Measurements from ENCODE around the gene CCDC117. TPM values are rescaled to one million over a fixed set of nuclear protein-coding genes. Genes with fewer than 3 reads are reported as not detected.

Gene CCDC117
- total RNA-seq, 2 experiments from 2014 or later = 27.8 to 28.0 TPM

DNA sequence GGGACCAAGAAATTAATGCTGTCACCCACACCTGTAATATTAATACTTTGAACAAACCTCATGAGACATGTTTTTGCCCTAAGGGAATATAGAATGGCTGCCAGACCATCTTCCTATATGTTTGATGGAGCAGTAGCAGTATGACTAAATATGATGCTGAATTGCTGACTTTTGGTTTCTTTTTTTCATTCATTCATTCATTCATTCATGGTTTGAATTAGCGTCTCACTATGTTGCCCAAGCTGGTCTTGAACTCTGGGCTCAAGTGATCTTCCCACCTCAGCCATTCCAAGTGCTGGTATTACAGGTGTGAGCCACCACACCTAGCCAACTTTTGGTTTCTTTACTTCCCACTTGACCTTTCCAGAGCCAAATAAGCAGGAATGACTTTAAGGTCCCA lies 7.8 kb downstream of the CCDC117 start:
- H3K27me3 Mint-ChIP-seq = no peaks in the 10 kb centered on the region
- H3K36me3 Mint-ChIP-seq = peaks cover 30% of the 10 kb centered on the region
- peaks cover 18% of the 10 kb centered on the region for H3K4me1 Mint-ChIP-seq
- no peak overlapping the region for H3K4me3 Mint-ChIP-seq
- DNase-seq (no peak), ATAC-seq (ENCODE audit: low read depth) (no peak)
- POLR2A ChIA-PET = interaction anchor here (0.6 to 1.2 kb wide), 2 partner anchors 20 to 31 kb away, joined by 3 to 4 read pairs; partner anchors contain the start of gene XBP1
- H3K9me3 Mint-ChIP-seq = no peaks in the 10 kb centered on the region
- H3K27ac Mint-ChIP-seq = no peak overlapping the region

DNA sequence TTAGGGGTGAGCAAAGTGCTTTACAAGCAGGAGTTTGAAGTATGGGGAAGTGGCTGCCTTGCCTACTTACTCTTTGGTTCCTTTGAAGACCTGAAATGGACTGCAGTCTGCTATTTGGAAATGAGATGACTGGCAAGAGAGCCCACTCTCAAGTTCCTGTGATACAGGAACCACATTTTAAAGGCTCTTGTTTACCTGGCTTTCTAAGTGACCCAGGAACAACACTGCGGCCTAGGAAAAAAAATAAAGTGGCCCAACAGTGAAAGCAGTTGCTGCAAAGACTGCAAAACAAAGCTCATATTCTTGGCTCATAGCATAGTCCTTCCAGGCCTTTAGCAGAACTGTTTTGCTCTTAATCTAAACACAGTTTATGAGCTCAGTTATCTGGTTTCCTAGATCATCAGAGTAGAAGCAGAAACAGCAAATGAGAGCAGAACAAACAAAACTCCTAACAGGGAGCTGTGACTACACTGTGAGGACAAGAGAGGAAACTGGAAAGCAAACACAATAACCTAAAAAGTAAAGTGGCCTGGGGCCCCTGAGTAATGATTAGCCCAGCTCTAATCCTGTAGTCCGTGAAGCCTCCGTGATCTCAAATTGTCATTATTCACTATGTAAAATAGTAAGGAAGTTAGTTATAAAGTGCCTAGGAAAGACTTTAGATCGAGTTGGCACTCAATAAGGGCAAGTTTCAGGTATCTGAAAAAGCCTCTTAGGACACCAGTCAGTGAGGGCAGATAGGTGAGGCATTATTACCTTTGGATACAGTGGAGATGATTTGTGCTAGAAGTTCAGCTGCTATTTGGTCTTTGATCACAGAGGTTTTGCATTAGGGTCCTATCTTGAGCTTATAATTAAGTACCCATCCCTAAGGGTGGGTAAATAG lies 11.5 kb downstream of the CCDC117 start:
- peaks cover 14% of the 10 kb centered on the region for H3K4me1 Mint-ChIP-seq
- peaks cover 33% of the 10 kb centered on the region for H3K36me3 Mint-ChIP-seq
- no peak for ATAC-seq (ENCODE audit: low read depth)
- H3K27ac Mint-ChIP-seq = no peak overlapping the region
- H3K27me3 Mint-ChIP-seq = no peaks in the 10 kb centered on the region
- POLR2A ChIA-PET = interaction anchor here (1.0 kb wide), 1 partner anchor 10 kb away, joined by 3 read pairs; no protein-coding TSS in a partner anchor
- H3K9me3 Mint-ChIP-seq = no peaks in the 10 kb centered on the region
- H3K4me3 Mint-ChIP-seq = no peak overlapping the region
- DNase-seq = no peak

DNA sequence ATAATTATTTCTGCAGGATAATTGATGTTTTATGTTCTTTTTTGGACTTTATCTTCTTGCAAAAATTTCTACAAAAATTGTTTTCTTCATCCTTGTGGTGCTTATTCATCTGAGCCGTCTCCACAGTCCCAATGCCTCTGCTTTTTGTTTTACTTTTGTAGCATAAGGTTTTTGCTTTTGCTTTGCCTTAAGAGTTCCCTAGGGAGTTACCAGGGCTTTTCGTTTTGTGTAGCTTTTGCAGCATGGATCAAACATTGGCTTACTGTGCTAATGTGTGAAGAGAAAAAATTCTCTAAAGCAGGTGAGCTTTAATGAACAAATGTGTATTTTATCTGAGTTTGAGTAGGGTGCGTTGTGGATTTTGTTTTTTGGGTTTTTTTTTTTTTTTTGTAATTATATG lies 16.1 kb downstream of the CCDC117 start:
- peaks cover 31% of the 10 kb centered on the region for H3K36me3 Mint-ChIP-seq
- H3K4me3 Mint-ChIP-seq = no peak overlapping the region
- peaks cover 35% of the 10 kb centered on the region for H3K4me1 Mint-ChIP-seq
- H3K27ac Mint-ChIP-seq = no peak overlapping the region
- H3K9me3 Mint-ChIP-seq = no peaks in the 10 kb centered on the region
- no peak for ATAC-seq (ENCODE audit: low read depth)
- POLR2A ChIA-PET = interaction anchor here (0.7 to 2.9 kb wide), 3 partner anchors 12 to 44 kb away, joined by 3 to 13 read pairs (median 4); partner anchors contain the start of gene XBP1
- no peaks in the 10 kb centered on the region for H3K27me3 Mint-ChIP-seq
- DNase-seq = no peak

DNA sequence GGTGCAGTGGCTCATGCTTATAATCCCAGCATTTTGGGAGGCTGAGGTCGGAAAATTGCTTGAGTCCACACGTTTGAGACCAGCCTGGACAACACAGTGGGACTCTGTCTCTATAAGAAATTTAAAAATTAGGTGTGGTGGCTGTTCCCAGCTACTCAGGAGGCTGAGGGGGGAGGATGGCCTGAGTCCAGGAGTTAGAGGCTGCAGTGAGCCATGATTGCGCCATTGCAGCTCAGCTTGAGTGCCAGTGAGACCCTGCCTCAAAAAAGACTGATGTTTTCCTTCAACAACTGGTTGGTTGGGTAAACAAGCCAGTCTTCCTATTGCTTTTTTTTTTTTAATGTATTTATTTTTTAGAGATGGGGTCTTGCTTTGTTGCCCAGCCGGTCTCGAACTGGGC lies 18.6 kb downstream of the CCDC117 start:
- Mint-ChIP-seq H3K9me3 (no peaks in the 10 kb centered on the region), H3K4me3 (no peak overlapping the region), H3K36me3 (peaks cover 46% of the 10 kb centered on the region), H3K27me3 (no peaks in the 10 kb centered on the region), H3K27ac (peak overlapping the region; percentile 21), H3K4me1 (peaks cover 58% of the 10 kb centered on the region)
- ATAC-seq (ENCODE audit: low read depth) = no peak
- POLR2A ChIA-PET = interaction anchor here (0.7 to 3.5 kb wide), 5 partner anchors 9 to 240 kb away, joined by 3 to 18 read pairs (median 4); partner anchors contain the start of gene XBP1
- DNase-seq = no peak

DNA sequence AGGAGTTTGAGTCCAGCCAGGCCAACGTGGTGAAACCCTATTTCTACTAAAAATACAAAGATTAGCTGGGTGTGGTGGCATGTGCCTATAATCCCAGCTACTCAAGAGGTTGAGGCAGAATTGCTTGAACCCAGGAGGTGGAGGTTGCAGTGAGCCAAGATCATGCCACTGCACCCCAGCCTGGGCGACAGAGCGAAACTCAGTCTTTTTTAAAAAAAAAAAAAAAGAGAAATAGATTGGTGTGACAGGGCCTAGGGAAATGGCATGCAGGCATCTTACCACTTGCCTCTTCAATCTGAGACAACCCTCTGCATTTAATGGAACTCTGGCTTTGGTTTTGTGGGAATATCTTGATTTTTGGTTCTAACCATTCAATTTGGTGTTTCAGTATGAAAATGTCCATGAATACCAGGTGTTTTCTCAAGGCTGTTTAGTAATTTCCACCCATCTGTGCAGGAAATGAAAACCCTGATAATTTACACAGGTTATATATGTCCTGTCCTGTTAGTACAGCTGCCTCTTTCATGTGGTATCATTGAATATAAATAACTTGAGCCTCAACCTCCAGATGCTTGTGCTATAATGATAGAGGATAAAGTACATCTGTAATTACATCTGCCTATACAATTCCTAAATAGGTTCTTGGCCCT lies 19.5 kb downstream of the CCDC117 start:
- Mint-ChIP-seq H3K27ac (peak overlapping the region; percentile 80), H3K27me3 (no peaks in the 10 kb centered on the region), H3K36me3 (peaks cover 51% of the 10 kb centered on the region), H3K4me1 (peaks cover 66% of the 10 kb centered on the region), H3K4me3 (peak overlapping the region; percentile 52), H3K9me3 (no peaks in the 10 kb centered on the region)
- POLR2A ChIA-PET = interaction anchor here (0.7 to 4.0 kb wide), 5 partner anchors 8 to 92 kb away, joined by 3 to 18 read pairs (median 4); partner anchors contain the start of gene XBP1
- peak; percentile 57 for ATAC-seq (ENCODE audit: low read depth)
- DNase-seq = no peak

DNA sequence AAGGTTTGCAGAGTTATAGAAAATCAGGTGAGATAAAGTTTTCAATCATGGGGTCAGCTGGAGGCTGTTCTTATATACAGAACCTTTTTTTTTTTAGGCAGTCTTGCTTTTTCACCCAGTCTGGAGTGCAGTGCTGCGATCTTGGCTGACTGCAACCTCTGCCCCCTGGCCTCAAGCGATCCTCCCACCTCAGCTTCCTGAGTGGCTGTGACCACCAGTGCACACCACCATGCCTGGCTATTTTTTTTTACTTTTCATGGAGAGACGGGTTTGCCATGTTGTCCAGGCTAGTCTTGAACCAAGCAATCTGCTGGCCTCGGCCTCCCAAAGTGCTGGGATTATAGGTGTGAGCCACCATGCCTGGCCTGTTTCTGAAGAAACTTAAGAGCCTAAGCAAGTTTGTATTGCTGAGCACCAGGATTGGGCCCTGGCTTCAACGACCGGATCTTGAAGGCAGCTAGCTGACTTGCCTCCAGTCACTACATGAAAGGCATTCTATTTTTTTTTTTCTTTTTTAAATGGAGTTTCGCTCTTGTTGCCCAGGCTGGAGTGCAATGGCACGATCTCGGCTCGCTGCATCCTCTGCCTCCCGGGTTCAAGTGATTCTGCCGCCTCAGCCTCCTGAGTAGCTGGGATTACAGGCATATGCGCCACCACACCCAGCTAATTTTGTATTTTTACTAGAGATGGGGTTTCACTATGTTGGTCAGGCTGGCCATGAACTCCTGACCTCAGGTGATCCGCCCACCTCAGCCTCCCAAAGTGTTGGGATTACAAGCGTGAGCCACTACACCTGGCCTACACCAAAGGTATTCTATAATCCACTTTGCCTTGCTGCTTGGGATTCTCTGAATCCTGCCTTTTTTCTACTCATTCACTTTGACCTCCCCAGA lies 20.2 kb downstream of the CCDC117 start:
- DNase-seq = no peak
- Mint-ChIP-seq H3K27me3 (no peaks in the 10 kb centered on the region), H3K36me3 (peaks cover 52% of the 10 kb centered on the region), H3K27ac (peak overlapping the region; percentile 80), H3K9me3 (no peaks in the 10 kb centered on the region), H3K4me3 (peak overlapping the region; percentile 52), H3K4me1 (peaks cover 69% of the 10 kb centered on the region)
- peak; percentile 48 for ATAC-seq (ENCODE audit: low read depth)
- POLR2A ChIA-PET = interaction anchor here (0.7 to 4.0 kb wide), 4 partner anchors 7 to 91 kb away, joined by 3 to 18 read pairs (median 10); partner anchors contain the start of gene XBP1

DNA sequence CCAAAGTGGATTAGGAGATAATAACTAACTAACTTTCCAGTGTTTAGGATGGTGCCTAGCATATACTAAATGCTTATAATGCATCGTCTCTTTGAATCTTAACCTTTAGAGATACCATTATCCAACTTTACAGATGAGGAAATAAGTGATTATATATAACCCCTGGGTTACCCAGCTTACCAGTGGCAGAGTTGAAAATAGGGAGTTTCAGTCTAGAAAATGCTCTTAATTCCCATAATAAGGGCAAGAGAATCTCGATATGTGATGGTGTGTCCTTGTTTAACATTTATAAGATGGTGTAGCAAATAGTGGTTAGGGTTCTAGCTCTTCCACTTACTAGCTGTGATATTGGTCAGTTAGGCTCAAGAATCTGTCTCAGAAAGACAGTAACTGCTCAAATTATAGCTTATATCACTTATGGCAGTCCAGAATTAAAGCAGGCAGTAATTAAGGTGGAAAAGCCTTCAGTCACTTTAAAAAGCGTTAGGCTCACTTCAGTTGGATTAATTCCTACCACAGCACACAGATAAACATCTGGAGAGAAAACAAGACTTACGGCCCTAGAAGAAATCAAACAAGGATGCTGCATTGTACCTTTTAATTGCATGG lies 21.6 kb downstream of the CCDC117 start:
- H3K4me3 Mint-ChIP-seq = peak overlapping the region; percentile 33
- DNase-seq (no peak), ATAC-seq (ENCODE audit: low read depth) (no peak)
- peaks cover 72% of the 10 kb centered on the region for H3K4me1 Mint-ChIP-seq
- POLR2A ChIA-PET = interaction anchor here (1.0 to 4.0 kb wide), 4 partner anchors 18 to 50 kb away, joined by 3 to 18 read pairs (median 7); no protein-coding TSS in a partner anchor
- peak overlapping the region; percentile 17 for H3K27ac Mint-ChIP-seq
- no peaks in the 10 kb centered on the region for H3K9me3 Mint-ChIP-seq
- peaks cover 56% of the 10 kb centered on the region for H3K36me3 Mint-ChIP-seq
- H3K27me3 Mint-ChIP-seq = no peaks in the 10 kb centered on the region

DNA sequence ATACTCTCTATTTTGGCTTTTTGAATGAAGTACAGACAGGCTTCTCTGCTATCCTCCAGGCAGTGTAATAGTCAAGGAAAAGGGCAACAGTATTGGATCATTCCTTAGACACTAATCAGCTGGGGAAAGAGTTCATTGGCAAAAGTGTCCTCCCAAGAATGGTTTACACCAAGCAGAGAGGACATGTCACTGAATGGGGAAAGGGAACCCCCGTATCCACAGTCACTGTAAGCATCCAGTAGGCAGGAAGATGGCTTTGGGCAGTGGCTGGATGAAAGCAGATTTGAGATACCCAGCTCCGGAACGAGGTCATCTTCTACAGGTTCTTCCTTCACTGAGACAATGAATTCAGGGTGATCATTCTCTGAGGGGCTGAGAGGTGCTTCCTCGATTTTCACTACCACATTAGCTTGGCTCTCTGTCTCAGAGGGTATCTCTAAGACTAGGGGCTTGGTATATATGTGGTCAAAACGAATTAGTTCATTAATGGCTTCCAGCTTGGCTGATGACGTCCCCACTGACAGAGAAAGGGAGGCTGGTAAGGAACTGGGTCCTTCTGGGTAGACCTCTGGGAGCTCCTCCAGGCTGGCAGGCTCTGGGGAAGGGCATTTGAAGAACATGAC lies 22.7 kb downstream of the CCDC117 start:
- ATAC-seq (ENCODE audit: low read depth) (no peak), DNase-seq (no peak)
- no peaks in the 10 kb centered on the region for H3K27me3 Mint-ChIP-seq
- peaks cover 70% of the 10 kb centered on the region for H3K4me1 Mint-ChIP-seq
- POLR2A ChIA-PET = interaction anchor here (1.0 to 4.0 kb wide), 5 partner anchors 15 to 51 kb away, joined by 3 to 18 read pairs (median 3); no protein-coding TSS in a partner anchor
- no peaks in the 10 kb centered on the region for H3K9me3 Mint-ChIP-seq
- H3K4me3 Mint-ChIP-seq = peak overlapping the region; percentile 13
- H3K36me3 Mint-ChIP-seq = peaks cover 62% of the 10 kb centered on the region
- peak overlapping the region; percentile 30 for H3K27ac Mint-ChIP-seq

DNA sequence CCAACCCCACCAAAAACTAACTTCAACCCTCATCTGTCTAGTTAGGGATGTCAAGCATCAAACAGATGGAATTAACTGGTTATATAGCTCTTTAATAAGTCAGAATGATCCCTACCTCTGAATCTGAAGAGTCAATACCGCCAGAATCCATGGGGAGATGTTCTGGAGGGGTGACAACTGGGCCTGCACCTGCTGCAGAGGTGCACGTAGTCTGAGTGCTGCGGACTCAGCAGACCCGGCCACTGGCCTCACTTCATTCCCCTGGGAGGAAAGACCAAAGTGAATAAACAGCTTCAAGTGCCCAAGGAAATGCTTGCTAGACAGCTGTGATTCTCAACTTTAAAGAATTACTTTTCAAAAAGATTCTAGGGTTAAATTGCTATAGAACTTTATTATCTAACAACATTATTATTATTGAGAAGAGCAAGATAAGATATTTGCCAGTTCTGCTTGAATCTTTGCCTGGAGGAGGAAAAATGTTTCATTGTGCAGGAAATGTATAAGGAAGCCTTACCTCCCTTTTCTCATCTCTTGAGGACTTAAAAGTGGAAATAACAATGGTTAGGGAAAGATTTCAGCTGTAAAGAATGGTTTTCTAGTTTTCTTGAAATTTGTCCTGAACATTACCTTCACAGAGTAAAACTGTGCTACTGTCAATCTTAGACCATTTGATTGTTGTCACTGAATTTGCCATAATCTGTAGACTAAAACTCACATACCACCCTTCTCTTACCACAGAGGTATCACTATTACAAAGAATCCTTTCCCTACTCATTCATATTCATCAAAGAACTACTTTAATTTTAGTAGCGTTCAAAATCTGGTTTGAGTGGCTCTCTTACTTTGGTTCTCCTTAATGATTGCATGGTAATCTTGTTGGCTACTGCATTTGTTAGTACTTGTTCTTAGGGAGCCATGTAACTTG lies 23.7 kb downstream of the CCDC117 start:
- Mint-ChIP-seq H3K4me3 (peak overlapping the region; percentile 99), H3K27ac (peak overlapping the region; percentile 53), H3K4me1 (peaks cover 63% of the 10 kb centered on the region), H3K27me3 (no peaks in the 10 kb centered on the region), H3K36me3 (peaks cover 61% of the 10 kb centered on the region), H3K9me3 (no peaks in the 10 kb centered on the region)
- ATAC-seq (ENCODE audit: low read depth) = no peak
- DNase-seq = no peak
- POLR2A ChIA-PET = interaction anchor here (1.2 to 7.8 kb wide), 3 partner anchors 14 to 32 kb away, joined by 3 to 130 read pairs (median 11); no protein-coding TSS in a partner anchor

DNA sequence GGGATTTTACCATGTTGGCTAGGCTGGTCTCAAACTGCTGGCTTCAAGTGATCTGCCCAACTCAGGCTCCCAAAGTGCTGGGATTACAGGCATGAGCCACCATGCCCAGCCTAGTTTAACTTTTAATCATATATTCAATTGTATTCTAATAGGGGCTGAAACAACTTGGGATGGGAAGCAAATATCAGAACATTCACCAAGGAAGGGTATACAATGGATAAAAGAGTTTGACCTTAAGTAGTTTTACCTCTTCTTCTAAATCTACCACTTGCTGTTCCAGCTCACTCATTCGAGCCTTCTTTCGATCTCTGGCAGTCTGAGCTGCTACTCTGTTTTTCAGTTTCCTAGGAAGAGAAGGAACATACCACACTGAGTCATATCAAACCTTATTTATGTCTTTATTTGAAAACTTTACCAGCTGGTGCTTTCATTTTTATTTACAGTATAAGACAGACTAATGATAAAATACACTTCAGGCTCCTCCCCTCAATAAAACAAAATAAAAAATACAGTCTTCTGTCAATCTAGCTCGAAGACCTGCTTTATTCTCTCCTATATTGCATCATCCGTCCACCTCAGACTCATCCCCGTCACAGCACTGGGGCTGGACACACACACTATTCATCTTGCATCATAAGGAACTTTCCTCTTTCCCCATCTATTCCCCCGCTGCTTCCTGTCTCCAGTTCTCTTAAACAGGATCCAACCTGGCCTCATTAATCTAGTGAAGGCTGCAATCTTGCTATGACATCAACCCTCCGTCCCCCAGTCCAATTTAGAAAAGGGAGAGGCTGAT lies 26.5 kb downstream of the CCDC117 start:
- POLR2A ChIA-PET = interaction anchor here (0.7 to 8.2 kb wide), 8 partner anchors 8 to 880 kb away, joined by 3 to 208 read pairs (median 23); partner anchors contain the start of genes CCDC117, PITPNB and ZNRF3
- no peaks in the 10 kb centered on the region for H3K9me3 Mint-ChIP-seq
- H3K27me3 Mint-ChIP-seq = no peaks in the 10 kb centered on the region
- H3K36me3 Mint-ChIP-seq = peaks cover 58% of the 10 kb centered on the region
- H3K4me1 Mint-ChIP-seq = peaks cover 51% of the 10 kb centered on the region
- H3K27ac Mint-ChIP-seq = peak overlapping the region; percentile 97
- ATAC-seq (ENCODE audit: low read depth) = no peak
- peak overlapping the region; percentile 99 for H3K4me3 Mint-ChIP-seq
- DNase-seq = no peak
